ENCODE measurements around the gene KIRREL3.

The KIRREL3 gene

DNA sequence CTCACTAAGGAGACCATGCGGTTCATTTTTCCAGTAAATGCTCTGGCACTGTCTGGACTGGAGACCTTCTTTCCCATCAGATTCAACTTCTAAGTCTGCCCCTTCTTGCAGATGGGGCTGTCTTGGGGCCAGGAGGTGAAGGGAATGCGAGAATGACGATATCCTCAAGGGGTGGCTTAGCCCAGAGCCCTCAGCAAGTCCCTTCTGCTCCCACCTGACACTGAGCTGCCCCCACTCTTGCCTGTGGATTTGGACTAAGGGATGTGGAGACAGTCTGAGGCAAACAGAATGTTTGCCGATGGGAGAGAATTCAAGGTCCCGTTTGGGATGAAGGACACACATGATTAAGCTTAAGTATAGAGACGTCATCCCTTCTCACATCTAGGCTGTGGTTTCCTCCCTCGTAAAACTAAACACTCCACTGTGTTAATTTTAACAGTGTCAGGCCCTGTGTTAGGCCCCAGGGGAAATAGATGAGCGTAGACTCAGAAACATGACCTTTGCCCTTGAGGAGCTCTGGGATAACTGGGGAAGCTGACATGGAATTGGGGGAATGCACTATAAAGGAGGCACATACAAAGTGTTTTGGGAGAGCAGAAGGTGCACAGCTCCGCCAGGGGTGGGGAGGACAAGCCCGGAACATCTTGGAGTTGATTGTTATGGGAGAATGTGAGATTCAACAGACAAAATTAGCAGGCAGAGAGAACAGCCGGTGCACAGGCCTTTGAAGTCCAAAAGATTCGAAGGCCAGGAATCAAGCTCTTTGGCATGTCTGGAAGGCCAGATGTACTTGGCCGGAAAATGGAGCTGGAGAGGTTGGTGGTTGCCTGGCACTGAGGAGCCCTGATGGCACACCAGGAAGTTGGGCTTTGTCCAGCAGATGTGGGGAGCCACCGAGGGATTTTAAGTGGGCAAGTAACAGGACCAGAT, 573.5 kb downstream of the KIRREL3 start:
- Histone ChIP-seq H3K9me3 (no peaks in the 10 kb centered on the region), H3K27ac (no peak overlapping the region), H3K27me3 (no peaks in the 10 kb centered on the region), H3K36me3 (no peaks in the 10 kb centered on the region), H3K4me1 (ENCODE audit: control insufficient read depth in 1 of 2, insufficient read depth in 1 of 2, low read depth in 1 of 2, low read length in 1 of 2) (no peaks in the 10 kb centered on the region), H3K4me3 (ENCODE audit: low read depth in 1 of 2, low read length in 1 of 2) (no peak overlapping the region)
- TF ChIP-seq, protein P1, sequence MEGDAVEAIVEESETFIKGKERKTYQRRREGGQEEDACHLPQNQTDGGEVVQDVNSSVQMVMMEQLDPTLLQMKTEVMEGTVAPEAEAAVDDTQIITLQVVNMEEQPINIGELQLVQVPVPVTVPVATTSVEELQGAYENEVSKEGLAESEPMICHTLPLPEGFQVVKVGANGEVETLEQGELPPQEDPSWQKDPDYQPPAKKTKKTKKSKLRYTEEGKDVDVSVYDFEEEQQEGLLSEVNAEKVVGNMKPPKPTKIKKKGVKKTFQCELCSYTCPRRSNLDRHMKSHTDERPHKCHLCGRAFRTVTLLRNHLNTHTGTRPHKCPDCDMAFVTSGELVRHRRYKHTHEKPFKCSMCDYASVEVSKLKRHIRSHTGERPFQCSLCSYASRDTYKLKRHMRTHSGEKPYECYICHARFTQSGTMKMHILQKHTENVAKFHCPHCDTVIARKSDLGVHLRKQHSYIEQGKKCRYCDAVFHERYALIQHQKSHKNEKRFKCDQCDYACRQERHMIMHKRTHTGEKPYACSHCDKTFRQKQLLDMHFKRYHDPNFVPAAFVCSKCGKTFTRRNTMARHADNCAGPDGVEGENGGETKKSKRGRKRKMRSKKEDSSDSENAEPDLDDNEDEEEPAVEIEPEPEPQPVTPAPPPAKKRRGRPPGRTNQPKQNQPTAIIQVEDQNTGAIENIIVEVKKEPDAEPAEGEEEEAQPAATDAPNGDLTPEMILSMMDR (IDR thresholded peaks at IDR 0.05) = no peak

DNA sequence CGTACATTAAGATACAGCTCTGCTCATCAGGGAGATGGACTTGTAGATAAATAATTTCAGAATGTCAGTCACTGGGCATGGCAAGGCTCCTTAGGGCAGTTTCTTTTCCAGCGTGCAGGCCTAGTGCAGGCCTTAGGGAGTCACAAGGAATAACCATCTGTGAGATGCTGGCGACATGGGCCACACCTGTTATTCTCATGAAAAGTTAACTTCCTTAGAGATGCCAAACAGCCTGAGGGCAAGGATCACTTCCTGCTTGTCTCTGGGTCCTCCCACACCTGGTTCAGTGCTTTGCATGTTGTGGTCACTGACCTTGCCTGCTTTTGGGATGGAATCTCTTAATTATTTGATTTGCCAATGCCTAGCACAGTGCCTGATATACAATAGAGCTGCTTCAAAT, 574.5 kb downstream of the KIRREL3 start:
- no peaks in the 10 kb centered on the region for H3K4me1 ChIP-seq (ENCODE audit: control insufficient read depth in 1 of 2, insufficient read depth in 1 of 2, low read depth in 1 of 2, low read length in 1 of 2)
- no peak overlapping the region for H3K27ac ChIP-seq
- TF ChIP-seq, protein P1 (IDR thresholded peaks at IDR 0.05) = no peak
- no peak overlapping the region for H3K4me3 ChIP-seq (ENCODE audit: low read depth in 1 of 2, low read length in 1 of 2)
- H3K27me3 ChIP-seq = no peaks in the 10 kb centered on the region
- no peaks in the 10 kb centered on the region for H3K9me3 ChIP-seq
- H3K36me3 ChIP-seq = no peaks in the 10 kb centered on the region

DNA sequence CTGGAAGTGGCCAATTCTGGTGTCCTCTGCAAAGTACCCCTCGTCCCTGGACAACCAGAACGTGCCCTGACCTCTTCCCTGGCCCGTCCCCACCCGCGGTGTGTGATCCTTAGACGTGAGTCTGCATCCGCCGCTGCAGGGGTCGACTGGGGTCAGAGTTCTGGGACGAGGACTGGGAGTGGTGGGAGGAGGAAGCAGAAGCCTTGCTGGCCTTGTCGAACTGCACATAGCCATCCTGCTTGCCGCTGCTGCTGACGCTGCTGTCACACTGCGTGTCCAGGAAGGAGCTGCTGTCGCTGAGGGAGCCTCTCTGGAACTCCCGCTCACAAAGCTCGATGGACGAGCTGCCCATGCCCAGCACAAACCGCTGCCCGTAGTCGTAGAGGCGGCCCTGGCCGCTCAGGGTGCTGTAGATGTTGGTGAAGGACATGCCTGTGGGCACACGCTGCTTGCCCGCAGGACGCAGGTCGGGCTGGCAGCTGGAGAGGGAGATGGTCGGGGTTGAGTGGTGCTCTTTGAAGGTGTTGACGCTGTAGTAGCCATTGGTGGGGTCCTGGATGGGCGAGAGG, 576.0 kb downstream of the KIRREL3 start:
- no peaks in the 10 kb centered on the region for H3K4me1 ChIP-seq (ENCODE audit: control insufficient read depth in 1 of 2, insufficient read depth in 1 of 2, low read depth in 1 of 2, low read length in 1 of 2)
- H3K36me3 ChIP-seq = no peaks in the 10 kb centered on the region
- H3K27ac ChIP-seq = no peak overlapping the region
- H3K9me3 ChIP-seq = no peaks in the 10 kb centered on the region
- TF ChIP-seq, protein P1 (IDR thresholded peaks at IDR 0.05) = no peak
- H3K4me3 ChIP-seq (ENCODE audit: low read depth in 1 of 2, low read length in 1 of 2) = no peak overlapping the region
- no peaks in the 10 kb centered on the region for H3K27me3 ChIP-seq

DNA sequence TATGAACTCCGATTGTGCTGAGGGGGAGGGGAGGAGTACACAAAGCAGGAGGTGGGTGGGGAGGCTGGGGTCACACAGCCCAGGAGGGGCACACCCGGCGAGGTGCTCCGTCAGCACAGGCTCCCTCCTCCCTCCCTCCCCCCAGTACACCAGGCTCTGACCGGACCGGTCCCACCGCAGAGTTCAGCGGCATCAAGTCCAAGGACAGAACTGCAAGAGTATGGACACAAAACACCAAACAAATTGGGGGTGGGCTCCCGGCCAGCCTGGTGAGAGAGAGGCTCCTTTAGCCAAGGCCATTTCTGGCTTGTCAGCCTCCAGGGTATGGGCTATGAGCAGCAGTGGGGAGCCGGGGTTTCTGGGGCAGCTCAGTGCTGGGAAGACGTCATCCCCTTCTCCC, 576.8 kb downstream of the KIRREL3 start:
- Histone ChIP-seq H3K27me3 (no peaks in the 10 kb centered on the region), H3K4me1 (ENCODE audit: control insufficient read depth in 1 of 2, insufficient read depth in 1 of 2, low read depth in 1 of 2, low read length in 1 of 2) (no peaks in the 10 kb centered on the region), H3K27ac (no peak overlapping the region), H3K4me3 (ENCODE audit: low read depth in 1 of 2, low read length in 1 of 2) (no peak overlapping the region), H3K36me3 (no peaks in the 10 kb centered on the region), H3K9me3 (no peaks in the 10 kb centered on the region)
- TF ChIP-seq, protein P1 (IDR thresholded peaks at IDR 0.05) = no peak

DNA sequence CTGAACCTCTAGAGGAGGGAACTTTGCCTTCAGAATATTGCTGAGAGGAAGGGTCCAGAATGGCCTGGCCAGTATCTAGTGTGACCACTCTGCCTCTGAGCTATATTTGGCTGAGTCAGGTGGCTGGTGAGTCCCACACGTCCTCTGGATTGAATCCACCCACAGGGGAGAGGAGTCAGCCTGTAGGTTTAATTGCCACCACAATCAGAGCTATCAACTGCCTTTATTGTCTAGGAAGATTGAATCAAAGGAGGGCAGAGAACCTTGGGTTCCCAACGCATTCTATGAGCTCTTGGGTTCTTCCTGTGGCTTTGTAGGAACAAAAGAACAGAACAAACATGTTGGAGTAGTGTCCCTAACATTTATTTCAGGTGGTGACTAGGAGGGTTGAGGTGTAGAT, 577.4 kb downstream of the KIRREL3 start:
- Histone ChIP-seq H3K9me3 (no peaks in the 10 kb centered on the region), H3K36me3 (no peaks in the 10 kb centered on the region), H3K4me3 (ENCODE audit: low read depth in 1 of 2, low read length in 1 of 2) (no peak overlapping the region), H3K27me3 (no peaks in the 10 kb centered on the region), H3K27ac (no peak overlapping the region), H3K4me1 (ENCODE audit: control insufficient read depth in 1 of 2, insufficient read depth in 1 of 2, low read depth in 1 of 2, low read length in 1 of 2) (no peaks in the 10 kb centered on the region)
- TF ChIP-seq, protein P1 (IDR thresholded peaks at IDR 0.05) = no peak

Measured in neutrophil (primary cell).